ENCODE measurements around the gene BTBD10. TPM values are rescaled to one million over a fixed set of nuclear protein-coding genes. Genes with fewer than 3 reads are reported as not detected.

Gene BTBD10
- total and polyA plus RNA-seq, 4 donors: 3.7 to 12.7 (median 8.8) TPM

- Histone ChIP-seq H3K36me3 (ENCODE audit: control insufficient read depth in 4 of 4, insufficient read depth in 3 of 4, low read depth in 1 of 4, low read length in 3 of 4) (peaks cover 9 to 93% (median 88%) of the 10 kb centered on the region in 4 donors), H3K4me3 (ENCODE audit: low read depth in 1 of 3, low read length in 3 of 3) (no peak overlapping the region), H3K4me1 (ENCODE audit: control insufficient read depth in 4 of 4, insufficient read depth in 4 of 4, low read length in 3 of 4) (no peaks in the 10 kb centered on the region), H3K9me3 (ENCODE audit: control insufficient read depth in 4 of 4, low read length in 3 of 4) (no peaks in the 10 kb centered on the region), H3K27ac (ENCODE audit: low read depth in 1 of 2, low read length in 2 of 2) (no peak overlapping the region), H3K27me3 (ENCODE audit: control insufficient read depth in 4 of 4, insufficient read depth in 4 of 4, low read length in 3 of 4) (no peaks in the 10 kb centered on the region), H3K9ac (ENCODE audit: low read depth in 1 of 2, low read length in 2 of 2) (no peak overlapping the region)
- WGBS: 97% methylated on average over 8 of the region's 8 CpGs
- no peak for TF ChIP-seq RAD21 (IDR thresholded peaks at IDR 0.05)
- TF ChIP-seq, protein P1, sequence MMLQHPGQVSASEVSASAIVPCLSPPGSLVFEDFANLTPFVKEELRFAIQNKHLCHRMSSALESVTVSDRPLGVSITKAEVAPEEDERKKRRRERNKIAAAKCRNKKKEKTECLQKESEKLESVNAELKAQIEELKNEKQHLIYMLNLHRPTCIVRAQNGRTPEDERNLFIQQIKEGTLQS (IDR thresholded peaks at IDR 0.05): no peak
- TF ChIP-seq TAF1 (conservative IDR thresholded peaks at IDR 0.05): no peak
- no peak for TF ChIP-seq JUND (IDR thresholded peaks at IDR 0.05)
- TF ChIP-seq FOXA1 (IDR thresholded peaks at IDR 0.05): no peak
- TF ChIP-seq, protein P2, sequence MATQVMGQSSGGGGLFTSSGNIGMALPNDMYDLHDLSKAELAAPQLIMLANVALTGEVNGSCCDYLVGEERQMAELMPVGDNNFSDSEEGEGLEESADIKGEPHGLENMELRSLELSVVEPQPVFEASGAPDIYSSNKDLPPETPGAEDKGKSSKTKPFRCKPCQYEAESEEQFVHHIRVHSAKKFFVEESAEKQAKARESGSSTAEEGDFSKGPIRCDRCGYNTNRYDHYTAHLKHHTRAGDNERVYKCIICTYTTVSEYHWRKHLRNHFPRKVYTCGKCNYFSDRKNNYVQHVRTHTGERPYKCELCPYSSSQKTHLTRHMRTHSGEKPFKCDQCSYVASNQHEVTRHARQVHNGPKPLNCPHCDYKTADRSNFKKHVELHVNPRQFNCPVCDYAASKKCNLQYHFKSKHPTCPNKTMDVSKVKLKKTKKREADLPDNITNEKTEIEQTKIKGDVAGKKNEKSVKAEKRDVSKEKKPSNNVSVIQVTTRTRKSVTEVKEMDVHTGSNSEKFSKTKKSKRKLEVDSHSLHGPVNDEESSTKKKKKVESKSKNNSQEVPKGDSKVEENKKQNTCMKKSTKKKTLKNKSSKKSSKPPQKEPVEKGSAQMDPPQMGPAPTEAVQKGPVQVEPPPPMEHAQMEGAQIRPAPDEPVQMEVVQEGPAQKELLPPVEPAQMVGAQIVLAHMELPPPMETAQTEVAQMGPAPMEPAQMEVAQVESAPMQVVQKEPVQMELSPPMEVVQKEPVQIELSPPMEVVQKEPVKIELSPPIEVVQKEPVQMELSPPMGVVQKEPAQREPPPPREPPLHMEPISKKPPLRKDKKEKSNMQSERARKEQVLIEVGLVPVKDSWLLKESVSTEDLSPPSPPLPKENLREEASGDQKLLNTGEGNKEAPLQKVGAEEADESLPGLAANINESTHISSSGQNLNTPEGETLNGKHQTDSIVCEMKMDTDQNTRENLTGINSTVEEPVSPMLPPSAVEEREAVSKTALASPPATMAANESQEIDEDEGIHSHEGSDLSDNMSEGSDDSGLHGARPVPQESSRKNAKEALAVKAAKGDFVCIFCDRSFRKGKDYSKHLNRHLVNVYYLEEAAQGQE (IDR thresholded peaks at IDR 0.05): no peak
- TF ChIP-seq YY1 (IDR thresholded peaks at IDR 0.05): no peak
- no peak for TF ChIP-seq SP1 (IDR thresholded peaks at IDR 0.05)
- no peak for TF ChIP-seq HNF4A (conservative IDR thresholded peaks at IDR 0.05)
- TF ChIP-seq HNF4G (IDR thresholded peaks at IDR 0.05): no peak
- TF ChIP-seq FOXA2 (IDR thresholded peaks at IDR 0.05): no peak
- no peak for TF ChIP-seq NR2F2 (IDR thresholded peaks at IDR 0.05)
- TF ChIP-seq EGR1 (IDR thresholded peaks at IDR 0.05; ENCODE audit: low read depth in 2 of 2): no peak
- no peak for DNase-seq (ENCODE audit: low spot score)
These were observed 86.2 kb downstream of the BTBD10 start for GRCh38 chr11:13376838-13377237.

- H3K4me1 ChIP-seq (ENCODE audit: control insufficient read depth in 4 of 4, insufficient read depth in 4 of 4, low read length in 3 of 4): no peaks in the 10 kb centered on the region
- WGBS: 90% methylated on average over 5 of the region's 5 CpGs
- no peak overlapping the region for H3K27ac ChIP-seq (ENCODE audit: low read depth in 1 of 2, low read length in 2 of 2)
- H3K4me3 ChIP-seq (ENCODE audit: low read depth in 1 of 3, low read length in 3 of 3): no peak overlapping the region
- no peaks in the 10 kb centered on the region for H3K9me3 ChIP-seq (ENCODE audit: control insufficient read depth in 4 of 4, low read length in 3 of 4)
- no peak for DNase-seq (ENCODE audit: low spot score)
- TF ChIP-seq, protein P1 (IDR thresholded peaks at IDR 0.05): no peak
- TF ChIP-seq, protein P2 (IDR thresholded peaks at IDR 0.05): no peak
- TF ChIP-seq JUND (IDR thresholded peaks at IDR 0.05): no peak
- TF ChIP-seq GABPA (IDR thresholded peaks at IDR 0.05 in 1 of 2, conservative IDR thresholded peaks at IDR 0.05 in 1 of 2): no peak
- TF ChIP-seq EGR1 (IDR thresholded peaks at IDR 0.05; ENCODE audit: low read depth in 2 of 2): no peak
- TF ChIP-seq HNF4A (conservative IDR thresholded peaks at IDR 0.05): no peak
- TF ChIP-seq FOXA2 (IDR thresholded peaks at IDR 0.05): no peak
- TF ChIP-seq, protein P3, sequence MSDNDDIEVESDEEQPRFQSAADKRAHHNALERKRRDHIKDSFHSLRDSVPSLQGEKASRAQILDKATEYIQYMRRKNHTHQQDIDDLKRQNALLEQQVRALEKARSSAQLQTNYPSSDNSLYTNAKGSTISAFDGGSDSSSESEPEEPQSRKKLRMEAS (IDR thresholded peaks at IDR 0.05): no peak
- TF ChIP-seq TAF1 (conservative IDR thresholded peaks at IDR 0.05): no peak
- TF ChIP-seq SP1 (IDR thresholded peaks at IDR 0.05): no peak
- no peak for TF ChIP-seq FOXA1 (IDR thresholded peaks at IDR 0.05)
- TF ChIP-seq, protein P4, sequence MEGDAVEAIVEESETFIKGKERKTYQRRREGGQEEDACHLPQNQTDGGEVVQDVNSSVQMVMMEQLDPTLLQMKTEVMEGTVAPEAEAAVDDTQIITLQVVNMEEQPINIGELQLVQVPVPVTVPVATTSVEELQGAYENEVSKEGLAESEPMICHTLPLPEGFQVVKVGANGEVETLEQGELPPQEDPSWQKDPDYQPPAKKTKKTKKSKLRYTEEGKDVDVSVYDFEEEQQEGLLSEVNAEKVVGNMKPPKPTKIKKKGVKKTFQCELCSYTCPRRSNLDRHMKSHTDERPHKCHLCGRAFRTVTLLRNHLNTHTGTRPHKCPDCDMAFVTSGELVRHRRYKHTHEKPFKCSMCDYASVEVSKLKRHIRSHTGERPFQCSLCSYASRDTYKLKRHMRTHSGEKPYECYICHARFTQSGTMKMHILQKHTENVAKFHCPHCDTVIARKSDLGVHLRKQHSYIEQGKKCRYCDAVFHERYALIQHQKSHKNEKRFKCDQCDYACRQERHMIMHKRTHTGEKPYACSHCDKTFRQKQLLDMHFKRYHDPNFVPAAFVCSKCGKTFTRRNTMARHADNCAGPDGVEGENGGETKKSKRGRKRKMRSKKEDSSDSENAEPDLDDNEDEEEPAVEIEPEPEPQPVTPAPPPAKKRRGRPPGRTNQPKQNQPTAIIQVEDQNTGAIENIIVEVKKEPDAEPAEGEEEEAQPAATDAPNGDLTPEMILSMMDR (IDR thresholded peaks at IDR 0.05; ENCODE audit: low read depth, low read length, missing input control): no peak
- H3K36me3 ChIP-seq (ENCODE audit: control insufficient read depth in 4 of 4, insufficient read depth in 3 of 4, low read depth in 1 of 4, low read length in 3 of 4): peaks cover 7 to 93% (median 89%) of the 10 kb centered on the region in 4 donors
- no peaks in the 10 kb centered on the region for H3K27me3 ChIP-seq (ENCODE audit: control insufficient read depth in 4 of 4, insufficient read depth in 4 of 4, low read length in 3 of 4)
- no peak overlapping the region for H3K9ac ChIP-seq (ENCODE audit: low read depth in 1 of 2, low read length in 2 of 2)
These were observed 86.6 kb downstream of the BTBD10 start for GRCh38 chr11:13376402-13376801.
